Inferior parietal cortex (tissue), 1 donor: ENCODE data around the gene GART.
"Not testable (repeated sequence)": the region's sequence is repeated elsewhere in the genome, so short reads cannot be mapped to it uniquely, and the experiment has no call there.

ENCODE experiments used
- DNase-seq: peaks from one replicate; pipeline ENCODE4 v3.0.0-alpha.2; 2016; ENCODE audit errors: extremely low spot score

The GART gene

GRCh38 chr21:33469183-33469582 lies 72.7 kb downstream of the GART start:
- DNase-seq: not testable (repeated sequence)

- DNase-seq: no peak
These were observed 80.2 kb downstream of the GART start for GRCh38 chr21:33461538-33462250.

GRCh38 chr21:33458861-33459260 lies 83.1 kb downstream of the GART start:
- DNase-seq: no peak

- DNase-seq: no peak
These were observed 86.1 kb downstream of the GART start for GRCh38 chr21:33455686-33456446.
